Motor neuron (in vitro differentiated cells): ENCODE results near the gene DDX39B. TPM values are rescaled to one million over a fixed set of nuclear protein-coding genes. Genes with fewer than 3 reads are reported as not detected.

ENCODE experiments used
- ATAC-seq, 8 experiments: fragments of 200-7000 bp; cut with Tn5 transposase; replicated peaks in 6 of 8; 2 replicates each; pipeline ENCODE4 v1.8.0; 2021; ENCODE audit warnings: mild to moderate bottlenecking in 8 of 8, moderate library complexity in 8 of 8
- H3K27ac ChIP-seq, 2 donors: fragments of 250-450 bp; sonication (Bioruptor Pico); 2 replicates each; pipeline ENCODE4 v1.9.0; 2021; ENCODE audit warnings: antibody characterized with exemption in 2 of 2, mild to moderate bottlenecking in 2 of 2, moderate library complexity in 1 of 2
- H3K4me1 ChIP-seq, 2 donors: fragments of 250-450 bp; sonication (Bioruptor Pico); replicated peaks in 1 of 2; 2 replicates each; pipeline ENCODE4 v1.6.1; 2021; ENCODE audit warnings: antibody characterized with exemption in 2 of 2, mild to moderate bottlenecking in 2 of 2, moderate library complexity in 1 of 2
- H3K4me3 ChIP-seq, 5 donors: fragments of 250-450 bp; sonication (Bioruptor Pico); 2 replicates each; pipeline ENCODE4 v1.9.0; 2021; ENCODE audit warnings: antibody characterized with exemption in 5 of 5, mild to moderate bottlenecking in 5 of 5, moderate library complexity in 4 of 5
- WGBS, 10 experiments: fragments of 450-650 bp; shearing (Covaris generic); methylation state at CpG; one replicate each; pipeline ENCODE4 v1.0.0; 2022; 5-methylcytosine and 5-hydroxymethylcytosine counted together
- in situ Hi-C, 9 experiments: fragments of 400-800 bp; cut with MboI; loops; one replicate each; pipeline ENCODE4 v1.15.0; 2021; ENCODE audit warnings: low sequenced_read_pairs in 9 of 9, low pct_unique_long_range_greater_than_20kb in 2 of 9; ENCODE audit not compliant: unreplicated experiment in 9 of 9
- total RNA-seq, 8 experiments: library from RNA; unstranded; fragments of 300-600 nt; gene quantifications; 2 replicates each; pipeline versions ENCODE4 v1.2.3 to v1.2.4, GENCODE V29; 2022

The DDX39B gene
- total RNA-seq, 8 experiments from 2014 or later, result 238 to 564 (median 386) TPM

DNA sequence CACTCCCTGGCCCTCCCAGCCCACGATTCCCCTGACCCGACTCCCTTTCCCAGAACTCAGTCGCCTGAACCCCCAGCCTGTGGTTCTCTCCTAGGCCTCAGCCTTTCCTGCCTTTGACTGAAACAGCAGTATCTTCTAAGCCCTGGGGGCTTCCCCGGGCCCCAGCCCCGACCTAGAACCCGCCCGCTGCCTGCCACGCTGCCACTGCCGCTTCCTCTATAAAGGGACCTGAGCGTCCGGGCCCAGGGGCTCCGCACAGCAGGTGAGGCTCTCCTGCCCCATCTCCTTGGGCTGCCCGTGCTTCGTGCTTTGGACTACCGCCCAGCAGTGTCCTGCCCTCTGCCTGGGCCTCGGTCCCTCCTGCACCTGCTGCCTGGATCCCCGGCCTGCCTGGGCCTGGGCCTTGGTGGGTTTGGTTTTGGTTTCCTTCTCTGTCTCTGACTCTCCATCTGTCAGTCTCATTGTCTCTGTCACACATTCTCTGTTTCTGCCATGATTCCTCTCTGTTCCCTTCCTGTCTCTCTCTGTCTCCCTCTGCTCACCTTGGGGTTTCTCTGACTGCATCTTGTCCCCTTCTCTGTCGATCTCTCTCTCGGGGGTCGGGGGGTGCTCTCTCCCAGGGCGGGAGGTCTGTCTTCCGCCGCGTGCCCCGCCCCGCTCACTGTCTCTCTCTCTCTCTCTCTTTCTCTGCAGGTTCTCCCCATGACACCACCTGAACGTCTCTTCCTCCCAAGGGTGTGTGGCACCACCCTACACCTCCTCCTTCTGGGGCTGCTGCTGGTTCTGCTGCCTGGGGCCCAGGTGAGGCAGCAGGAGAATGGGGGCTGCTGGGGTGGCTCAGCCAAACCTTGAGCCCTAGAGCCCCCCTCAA, 30.5 kb upstream of the DDX39B start, which contains the start of gene LTA:
LTA (plus strand) TSS at position 249 of the 871 bp plus-strand sequence; CDS start at position 703, 454 bp downstream.
- in situ Hi-C loops, result no loop called here
- no peak for ATAC-seq
- no peak within 1 kb of the TSS for H3K27ac ChIP-seq
- H3K4me1 ChIP-seq, result no peaks in the 10 kb centered on the region
- 50 to 93% (median 73%) methylated on average over 2 to 10 of the region's 27 CpGs; no CpG with 5 or more reads in 3 of the 10 experiments for WGBS, 10 experiments
- no peak within 1 kb of the TSS for H3K4me3 ChIP-seq

GRCh38 chr6:31569861-31570536, 28.2 kb upstream of the DDX39B start:
- whole genome bisulfite sequencing, 10 experiments, result 63 to 71% methylated on average over 1 of the region's 1 CpG; no CpG with 5 or more reads in 8 of the 10 experiments
- in situ Hi-C loops, result no loop called here
- Histone ChIP-seq H3K4me3 (no peak overlapping the region), H3K27ac (no peak overlapping the region), H3K4me1 (no peaks in the 10 kb centered on the region)
- ATAC-seq, result no peak

DNA sequence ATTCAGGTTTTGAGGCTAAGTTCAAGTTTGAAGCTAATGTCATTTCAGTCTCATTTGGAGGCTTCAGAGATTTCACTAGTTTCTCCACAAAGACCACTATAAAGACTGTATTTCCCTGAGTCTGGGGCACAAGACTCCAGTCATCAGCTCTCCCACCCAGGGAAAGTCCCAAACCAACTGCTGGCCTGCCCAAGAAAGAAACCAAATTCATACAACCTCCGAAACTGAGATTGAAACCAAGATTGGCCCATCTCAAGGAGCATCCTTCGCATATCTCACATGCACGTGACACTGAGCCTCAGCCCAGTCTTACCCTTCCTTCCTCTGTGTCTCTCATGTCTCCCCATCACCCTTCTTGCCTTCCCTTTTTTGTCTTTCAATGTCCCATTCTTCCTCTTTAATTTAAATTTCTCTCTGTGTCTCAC, 26.7 kb upstream of the DDX39B start:
- in situ Hi-C loops, result no loop called here
- 36 to 100% (median 83%) methylated on average over 1 to 3 of the region's 3 CpGs; no CpG with 5 or more reads in 1 of the 10 experiments for WGBS, 10 experiments
- no peaks in the 10 kb centered on the region for H3K4me1 ChIP-seq
- no peak for ATAC-seq
- H3K4me3 ChIP-seq, result no peak overlapping the region
- no peak overlapping the region for H3K27ac ChIP-seq

GRCh38 chr6:31567531-31568370, 25.9 kb upstream of the DDX39B start:
- Histone ChIP-seq H3K4me3 (no peak overlapping the region), H3K27ac (no peak overlapping the region), H3K4me1 (no peaks in the 10 kb centered on the region)
- ATAC-seq, result peak in 3 of 8 experiments; percentile 20 to 21 (median 20)
- 16 to 82% (median 49%) methylated on average over 2 to 8 of the region's 9 CpGs; no CpG with 5 or more reads in 2 of the 10 experiments for WGBS, 10 experiments
- in situ Hi-C loops, result no loop called here

- in situ Hi-C loops, result no loop called here
- Histone ChIP-seq H3K4me3 (no peak overlapping the region), H3K27ac (no peak overlapping the region), H3K4me1 (no peaks in the 10 kb centered on the region)
- peak in 1 of 8 experiments; percentile 17 for ATAC-seq
Measured at GRCh38 chr6:31560697-31561058, 18.9 kb upstream of the DDX39B start.

DNA sequence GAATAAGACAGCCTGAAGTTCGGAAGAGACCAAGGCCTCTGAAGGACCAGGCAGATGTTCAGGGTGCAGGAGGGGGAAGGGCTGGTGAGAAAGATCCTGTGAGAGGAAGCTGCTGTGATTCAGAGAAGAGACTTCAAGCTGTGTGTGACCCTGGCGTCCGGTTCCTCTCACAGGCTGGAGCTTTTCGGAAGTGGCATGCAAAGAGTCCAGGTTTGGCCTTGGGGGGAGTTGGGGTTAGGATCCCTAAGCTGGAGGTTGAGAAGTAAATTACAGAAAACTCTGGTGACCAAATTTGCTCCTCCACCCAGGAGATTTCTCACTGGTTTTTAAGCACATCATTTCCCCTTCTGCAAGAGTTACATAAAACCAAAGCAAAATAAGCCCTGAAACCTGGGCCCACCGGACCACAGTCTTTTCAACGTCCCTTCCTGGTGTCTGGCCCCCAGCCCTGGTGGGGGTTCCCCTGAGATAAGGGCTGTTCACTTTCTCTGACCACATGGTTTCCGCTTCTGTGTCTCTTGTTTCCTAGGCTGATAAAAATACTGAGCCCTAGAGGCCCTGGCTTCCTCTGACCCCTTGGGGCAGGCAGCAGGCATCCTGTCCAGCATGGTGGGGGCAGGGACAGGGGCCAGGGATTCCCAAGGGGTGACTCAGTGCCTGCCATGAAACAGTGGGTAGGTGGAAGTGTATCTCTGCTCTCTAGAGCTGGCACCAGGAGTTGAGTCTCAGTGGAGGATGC, 18.3 kb upstream of the DDX39B start:
- Histone ChIP-seq H3K4me3 (no peak overlapping the region), H3K27ac (peak overlapping the region in 1 of 2 donors; percentile 30), H3K4me1 (no peaks in the 10 kb centered on the region)
- WGBS, 10 experiments, result 73 to 100% (median 80%) methylated on average over 1 to 7 of the region's 7 CpGs; no CpG with 5 or more reads in 2 of the 10 experiments
- peak in 5 of 8 experiments; percentile 50 to 74 (median 52) for ATAC-seq
- in situ Hi-C loops, result no loop called here

DNA sequence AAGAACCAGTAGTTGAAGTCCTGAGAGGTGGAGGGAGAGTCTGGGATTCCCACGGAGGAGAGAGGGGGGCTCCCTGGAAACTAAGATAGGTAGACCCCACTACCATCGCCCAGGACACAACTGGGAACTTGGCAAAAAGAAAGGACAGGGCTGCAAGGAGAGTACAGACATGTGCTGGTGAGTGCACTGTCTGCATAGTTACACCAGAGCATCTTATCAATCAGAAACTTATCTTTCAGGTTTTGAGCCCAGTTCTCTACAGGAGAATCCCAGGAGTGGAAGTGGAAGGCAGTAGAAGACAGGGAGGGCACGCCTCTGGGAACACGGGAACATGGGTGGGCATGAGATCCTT, 17.8 kb upstream of the DDX39B start:
- in situ Hi-C loops, result no loop called here
- no peak overlapping the region for H3K27ac ChIP-seq
- no peak overlapping the region for H3K4me3 ChIP-seq
- ATAC-seq, result no peak
- 74 to 100% (median 83%) methylated on average over 2 to 4 of the region's 4 CpGs; no CpG with 5 or more reads in 4 of the 10 experiments for WGBS, 10 experiments
- H3K4me1 ChIP-seq, result no peaks in the 10 kb centered on the region

GRCh38 chr6:31558631-31559500, 17.1 kb upstream of the DDX39B start:
- H3K4me3 ChIP-seq, result no peak overlapping the region
- H3K27ac ChIP-seq, result no peak overlapping the region
- no peaks in the 10 kb centered on the region for H3K4me1 ChIP-seq
- 67 to 100% (median 93%) methylated on average over 1 to 8 of the region's 14 CpGs; no CpG with 5 or more reads in 4 of the 10 experiments for WGBS, 10 experiments
- in situ Hi-C loops, result no loop called here
- ATAC-seq, result peak in 3 of 8 experiments; percentile 9 to 14 (median 10)

DNA sequence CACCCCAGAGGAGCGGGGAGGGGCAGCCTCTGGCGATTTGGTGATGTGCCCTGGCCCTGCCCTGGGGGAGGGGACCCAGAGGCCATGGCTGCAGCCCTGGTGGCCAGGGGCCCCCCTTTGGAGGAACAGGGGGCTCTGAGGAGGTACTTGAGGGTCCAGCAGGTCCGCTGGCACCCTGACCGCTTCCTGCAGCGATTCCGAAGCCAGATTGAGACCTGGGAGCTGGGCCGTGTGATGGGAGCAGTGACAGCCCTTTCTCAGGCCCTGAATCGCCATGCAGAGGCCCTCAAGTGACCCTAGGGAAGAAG, 16.5 kb upstream of the DDX39B start:
- in situ Hi-C loops, result no loop called here
- Histone ChIP-seq H3K27ac (no peak overlapping the region), H3K4me1 (no peaks in the 10 kb centered on the region), H3K4me3 (no peak overlapping the region)
- ATAC-seq, result peak in 2 of 8 experiments; percentile 30 to 43
- whole genome bisulfite sequencing, 10 experiments, result 85% methylated on average over 4 of the region's 8 CpGs; no CpG with 5 or more reads in 9 of the 10 experiments

DNA sequence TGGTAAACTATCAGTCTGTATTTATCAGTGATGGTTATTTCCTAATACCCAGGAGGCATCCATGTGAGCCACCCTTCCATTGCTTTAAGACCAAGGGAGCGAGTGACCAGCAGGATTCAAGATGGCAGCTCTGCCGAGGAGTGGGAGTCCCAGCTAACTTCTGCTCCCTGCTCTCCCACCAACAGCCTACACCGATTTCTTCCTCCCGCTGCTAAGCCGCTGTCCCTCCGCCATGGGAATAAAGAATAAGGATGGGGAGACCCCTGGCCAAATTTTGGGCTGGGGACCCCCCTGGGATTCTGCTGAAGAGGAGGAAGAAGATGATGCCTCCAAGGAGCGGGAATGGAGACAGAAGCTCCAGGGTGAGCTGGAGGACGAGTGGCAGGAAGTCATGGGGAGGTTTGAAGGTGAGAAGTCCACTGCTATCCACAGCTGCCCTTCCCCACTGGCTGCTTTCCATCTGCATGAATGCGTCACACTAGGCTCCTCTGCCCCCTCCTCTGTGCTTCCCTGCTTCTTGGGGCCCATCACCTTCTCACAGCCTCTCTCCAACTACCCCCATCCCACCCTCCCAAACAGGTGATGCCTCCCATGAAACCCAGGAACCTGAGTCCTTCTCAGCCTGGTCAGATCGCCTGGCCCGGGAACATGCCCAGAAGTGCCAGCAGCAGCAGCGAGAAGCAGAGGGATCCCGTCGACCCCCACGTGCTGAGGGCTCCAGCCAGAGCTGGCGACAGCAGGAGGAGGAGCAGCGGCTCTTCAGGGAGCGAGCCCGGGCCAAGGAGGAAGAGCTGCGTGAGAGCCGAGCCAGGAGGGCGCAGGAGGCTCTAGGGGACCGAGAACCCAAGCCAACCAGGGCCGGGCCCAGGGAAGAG, 15.9 kb upstream of the DDX39B start:
- Histone ChIP-seq H3K27ac (no peak overlapping the region), H3K4me1 (no peaks in the 10 kb centered on the region), H3K4me3 (no peak overlapping the region)
- ATAC-seq, result peak in 2 of 8 experiments; percentile 6 to 8
- 67 to 88% (median 81%) methylated on average over 4 to 5 of the region's 24 CpGs; no CpG with 5 or more reads in 4 of the 10 experiments for WGBS, 10 experiments
- in situ Hi-C loops, result no loop called here

DNA sequence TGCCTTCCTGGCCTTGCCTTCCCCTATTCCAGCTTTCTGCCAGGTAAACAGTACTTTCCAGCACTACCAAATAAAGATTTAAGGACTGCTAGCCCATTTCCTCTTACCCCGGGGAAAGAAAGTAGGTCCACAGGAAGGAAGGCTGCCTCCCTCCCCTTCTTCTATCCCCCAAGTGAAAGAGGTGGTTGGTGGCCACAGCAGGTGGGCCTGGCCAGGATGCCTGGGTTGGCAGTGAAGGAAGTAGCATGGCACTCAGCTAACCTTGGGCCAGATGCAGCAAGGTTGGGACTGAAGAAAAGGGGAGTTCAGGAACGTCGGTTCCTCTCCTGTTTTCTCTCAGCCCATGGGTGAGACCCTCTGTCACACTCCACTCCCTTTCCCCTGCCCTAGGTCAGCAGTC, 14.5 kb upstream of the DDX39B start:
- in situ Hi-C loops, result no loop called here
- Histone ChIP-seq H3K27ac (no peak overlapping the region), H3K4me1 (no peaks in the 10 kb centered on the region), H3K4me3 (no peak overlapping the region)
- WGBS, 10 experiments, result 67 to 100% (median 77%) methylated on average over 1 to 3 of the region's 3 CpGs; no CpG with 5 or more reads in 6 of the 10 experiments
- no peak for ATAC-seq
